Lung microvascular endothelial cell (primary cell): Measurements from ENCODE around the gene ALG3. TPM values are rescaled to one million over a fixed set of nuclear protein-coding genes. Genes with fewer than 3 reads are reported as not detected.

Experiments used
- DNase-seq, 2 donors: peaks; one replicate each; pipeline versions ENCODE4 v3.0.0 to v3.0.0-alpha.2; 2010; ENCODE audit warnings: low read depth in 2 of 2
- total RNA-seq: library from RNA; depleted of rRNA; stranded (reverse); fragments of >200 nt; gene quantifications from 2 replicates; pipeline ENCODE4 v1.2.1, GENCODE V29; 2014

ALG3 gene
- total RNA-seq, 1 donor from 2014 or later, result 20.4 TPM

DNA sequence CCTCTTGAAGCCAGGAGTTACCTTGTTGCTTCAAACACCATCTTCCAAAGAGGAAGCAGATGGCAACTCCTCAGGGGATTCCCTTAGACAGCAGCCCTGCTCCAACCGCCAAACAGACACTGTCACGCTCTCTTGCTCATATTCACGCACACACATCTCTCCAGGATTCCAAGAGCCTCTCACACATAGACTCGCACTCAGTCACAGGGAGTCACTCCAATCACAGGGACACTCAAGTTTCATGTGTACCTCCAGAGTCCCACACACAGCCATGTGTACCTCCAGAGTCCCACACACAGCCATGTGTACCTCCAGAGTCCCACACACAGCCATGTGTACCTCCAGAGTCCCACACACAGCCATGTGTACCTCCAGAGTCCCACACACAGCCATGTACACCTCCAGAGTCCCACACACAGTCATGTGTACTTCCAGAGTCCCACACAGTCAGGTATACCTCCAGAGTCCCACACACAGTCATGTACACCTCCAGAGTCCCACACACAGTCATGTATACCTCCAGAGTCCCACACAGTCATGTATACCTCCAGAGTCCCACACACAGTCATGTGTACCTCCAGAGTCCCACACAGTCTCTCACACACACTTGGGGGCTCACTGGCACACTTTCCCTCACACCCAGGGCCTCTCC is 13.3 kb downstream of the ALG3 start:
- no peak for DNase-seq

DNA sequence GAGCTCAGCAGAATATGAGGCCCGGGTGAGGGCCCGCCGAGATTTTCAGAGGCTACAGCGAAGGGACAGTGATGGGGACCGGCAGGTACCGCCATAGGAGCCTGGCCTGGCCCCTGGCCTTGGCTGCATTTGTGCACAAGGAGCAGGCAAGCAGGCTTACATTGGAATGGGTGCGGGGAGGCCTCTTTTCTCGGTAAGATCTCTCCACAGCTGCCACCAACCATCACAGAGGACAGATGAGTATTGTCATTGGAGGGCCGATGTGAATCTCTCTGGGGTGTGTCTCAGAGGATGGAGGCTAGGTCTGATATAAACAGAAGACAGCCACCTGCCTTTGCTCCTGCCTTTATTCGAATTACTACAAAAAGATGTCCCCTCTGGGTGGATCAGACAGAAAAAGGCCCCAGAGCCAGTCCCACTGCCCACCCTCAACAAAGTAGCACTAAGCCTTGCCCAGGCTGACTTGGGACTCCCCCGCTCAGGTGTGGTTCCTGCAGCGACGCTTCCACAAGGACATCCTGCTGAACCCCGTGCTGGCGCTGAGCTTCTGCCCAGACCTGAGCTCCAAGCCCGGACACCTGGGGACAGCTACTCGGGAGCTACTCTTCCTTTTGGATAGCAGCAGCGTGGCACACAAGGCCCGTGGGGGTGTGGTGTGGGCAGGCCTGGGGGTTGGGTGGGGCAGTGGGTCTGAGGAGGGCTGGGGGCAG is 13.9 kb downstream of the ALG3 start:
- DNase-seq, result no peak

DNA sequence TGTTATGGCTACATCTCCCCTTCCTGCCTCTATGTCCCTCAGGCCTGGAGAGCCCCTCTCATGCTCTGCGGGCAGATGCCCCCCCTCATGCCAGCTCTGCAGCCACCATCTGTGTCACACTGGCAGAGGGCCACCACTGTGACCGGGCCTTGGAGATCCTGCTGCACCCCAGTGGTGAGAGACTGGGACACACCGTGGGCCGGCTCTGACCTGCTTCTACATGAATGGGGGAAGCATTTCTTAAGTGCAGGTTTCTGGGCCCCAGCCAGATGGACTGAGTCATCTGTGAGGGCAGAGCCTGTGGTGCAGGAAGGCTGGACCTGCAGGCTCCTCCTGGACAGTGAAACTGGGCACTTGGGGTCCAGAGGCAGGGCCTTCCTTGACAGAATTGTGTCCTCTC is 14.5 kb downstream of the ALG3 start:
- peak in 1 of 2 donors; percentile 76 for DNase-seq

GRCh38 chr3:184233127-184233843 is 15.5 kb downstream of the ALG3 start:
- no peak for DNase-seq

GRCh38 chr3:184231671-184232070 is 17.1 kb downstream of the ALG3 start:
- DNase-seq, result no peak

- no peak for DNase-seq
Measured at GRCh38 chr3:184230603-184231528, 17.9 kb downstream of the ALG3 start.

DNA sequence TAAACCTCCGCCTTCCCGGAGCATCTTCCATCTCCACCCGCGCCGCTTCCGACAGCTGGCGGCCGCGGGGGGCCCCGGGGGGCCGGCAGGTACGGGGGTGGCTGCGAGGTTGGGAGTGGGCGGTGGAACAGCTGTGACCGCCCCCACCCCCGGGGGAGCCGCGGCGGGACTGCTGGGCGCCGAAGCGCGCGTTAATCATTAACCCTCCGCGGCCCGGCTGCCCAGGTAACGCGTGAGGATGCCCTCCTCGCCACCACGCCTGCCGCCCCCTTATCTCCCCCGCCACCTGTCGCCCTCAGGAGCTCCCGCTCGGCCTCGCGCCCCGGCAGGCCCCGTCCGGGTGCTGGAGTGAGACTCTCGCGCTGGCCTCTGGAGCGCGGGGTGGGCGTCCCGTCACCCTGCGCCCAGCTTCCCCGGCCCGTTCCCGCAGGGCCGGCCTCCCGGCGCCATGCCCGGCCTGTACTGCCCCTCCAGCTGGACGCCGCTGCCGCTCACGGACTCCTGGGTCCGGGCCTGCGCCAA is 18.6 kb downstream of the ALG3 start:
- DNase-seq, result no peak

- DNase-seq, result peak; percentile 40 to 74
Measured at GRCh38 chr3:184229394-184230080, 19.2 kb downstream of the ALG3 start, which contains the start of gene VWA5B2. VWA5B2 (plus strand) TSS chr3:184229585; CDS start chr3:184230529, 944 bp downstream.

GRCh38 chr3:184228376-184229137 is 20.2 kb downstream of the ALG3 start:
- DNase-seq, result no peak

DNA sequence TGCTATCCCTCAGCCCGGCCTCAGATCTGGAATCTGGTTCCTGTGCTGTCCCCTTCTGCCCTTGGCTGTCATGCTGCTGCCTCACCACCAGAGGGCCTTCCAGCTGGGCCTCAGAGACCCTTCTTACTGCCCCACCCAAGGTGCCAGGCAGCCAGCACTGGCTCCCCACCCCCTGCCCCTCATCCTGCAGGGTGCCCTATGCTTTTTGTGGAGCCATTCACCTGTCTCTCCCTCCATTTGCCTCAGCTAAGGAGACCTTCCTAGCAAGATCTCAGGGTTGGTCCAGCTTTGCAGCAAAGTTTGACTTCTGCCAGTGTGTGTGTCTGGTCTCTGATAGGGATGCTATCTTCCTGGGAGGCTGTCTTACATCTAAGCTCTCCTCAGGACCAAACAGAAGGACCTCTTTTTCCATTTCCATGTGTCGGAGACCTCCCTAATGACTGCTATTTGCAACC is 21.3 kb downstream of the ALG3 start:
- peak; percentile 28 to 53 for DNase-seq

- DNase-seq, result no peak
Measured at GRCh38 chr3:184223946-184224345, 24.8 kb downstream of the ALG3 start.

- DNase-seq, result no peak
Measured at GRCh38 chr3:184222521-184222920, 26.2 kb downstream of the ALG3 start.

- DNase-seq, result no peak
Measured at GRCh38 chr3:184218814-184219213, 29.9 kb downstream of the ALG3 start.

DNA sequence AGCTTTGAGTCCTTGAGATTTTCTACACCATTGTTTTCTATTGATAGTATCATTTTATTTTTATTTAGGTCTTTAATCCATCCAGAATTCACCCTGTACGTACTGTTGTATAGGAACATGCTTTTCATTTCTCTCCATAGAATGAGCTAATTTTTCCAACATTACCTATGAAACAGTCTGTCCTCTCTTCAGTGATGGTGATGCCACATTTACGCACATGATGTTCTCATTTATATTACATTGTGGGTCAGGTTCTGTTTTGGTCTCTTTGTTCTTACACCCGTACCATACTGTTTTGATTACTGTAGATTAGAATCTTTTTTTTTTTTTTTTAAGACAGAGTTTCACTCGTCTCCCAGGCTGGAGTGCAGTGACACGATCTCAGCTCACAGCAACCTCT is 37.0 kb downstream of the ALG3 start:
- no peak for DNase-seq

DNA sequence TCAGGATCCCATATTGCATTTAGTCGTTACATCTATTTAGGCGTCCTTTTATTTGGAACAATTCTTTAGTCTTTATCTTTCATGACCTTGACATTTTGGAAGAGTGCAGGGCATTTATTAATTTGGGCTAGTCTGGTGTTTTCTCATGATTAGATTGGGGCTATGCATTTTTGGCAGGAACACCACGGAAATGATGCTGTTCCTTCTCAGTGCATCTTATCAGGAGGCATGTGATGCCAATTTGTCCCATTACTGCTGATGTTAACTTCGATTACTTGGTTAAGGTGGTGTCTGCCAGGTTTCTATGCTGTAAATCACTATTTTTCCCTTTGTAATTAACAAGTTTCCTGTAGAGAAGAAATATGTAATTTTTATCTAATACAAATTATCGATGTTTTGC is 37.5 kb downstream of the ALG3 start:
- DNase-seq, result no peak

DNA sequence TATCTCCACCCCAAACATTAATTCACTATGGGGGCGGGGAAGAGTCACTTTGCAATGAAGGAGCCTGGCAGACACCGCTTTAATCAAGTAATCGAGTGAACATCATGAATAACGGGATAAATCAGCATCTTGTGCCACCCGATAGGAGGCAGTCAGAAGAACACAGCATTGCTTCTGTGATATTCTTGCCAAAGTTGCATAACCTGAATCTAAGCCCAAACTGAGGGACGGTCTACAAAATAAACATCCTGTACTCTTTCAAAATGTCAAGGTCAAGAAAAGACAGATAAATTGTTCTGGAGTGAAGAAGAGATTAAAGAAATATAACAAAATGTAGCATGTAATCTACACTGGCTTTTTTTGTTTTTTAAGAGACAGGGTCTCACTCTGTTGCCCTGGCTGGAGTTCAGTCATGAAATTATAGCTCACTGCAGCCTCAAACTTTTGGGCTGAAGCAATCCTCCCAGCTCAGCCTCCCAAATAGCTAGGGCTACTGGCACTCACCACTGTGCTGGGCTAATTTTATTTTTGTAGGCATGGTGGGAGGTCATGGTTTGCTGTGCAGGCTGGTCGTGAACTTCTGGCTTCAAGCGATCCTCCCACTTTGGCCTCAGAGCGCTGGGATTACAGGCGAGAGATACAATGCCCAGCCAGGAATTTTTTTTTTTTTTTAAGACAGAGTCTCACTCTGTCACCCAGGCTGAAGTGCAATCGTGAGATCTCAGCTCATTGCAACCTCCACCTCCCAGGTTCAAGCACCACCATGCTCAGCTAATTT is 39.4 kb downstream of the ALG3 start:
- DNase-seq, result no peak

DNA sequence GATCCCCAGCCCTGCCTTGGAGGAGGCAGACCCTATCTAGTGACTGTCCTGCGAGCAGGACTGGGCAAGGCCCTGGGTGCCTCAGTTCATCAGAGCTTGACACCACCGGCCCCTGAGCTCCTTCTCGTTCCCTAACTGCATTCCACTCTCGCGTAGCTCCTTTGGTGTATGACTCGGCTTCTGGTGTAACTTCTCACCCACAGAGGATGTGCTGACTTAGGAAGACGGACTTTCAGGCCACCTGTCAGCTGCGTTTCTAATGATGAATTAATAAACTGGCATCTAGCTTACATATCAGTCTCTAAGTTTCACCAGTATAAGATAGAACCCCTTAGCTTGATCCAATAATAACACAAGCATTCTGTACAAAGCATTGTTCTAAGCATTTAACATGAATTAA is 45.2 kb downstream of the ALG3 start:
- DNase-seq, result no peak

DNA sequence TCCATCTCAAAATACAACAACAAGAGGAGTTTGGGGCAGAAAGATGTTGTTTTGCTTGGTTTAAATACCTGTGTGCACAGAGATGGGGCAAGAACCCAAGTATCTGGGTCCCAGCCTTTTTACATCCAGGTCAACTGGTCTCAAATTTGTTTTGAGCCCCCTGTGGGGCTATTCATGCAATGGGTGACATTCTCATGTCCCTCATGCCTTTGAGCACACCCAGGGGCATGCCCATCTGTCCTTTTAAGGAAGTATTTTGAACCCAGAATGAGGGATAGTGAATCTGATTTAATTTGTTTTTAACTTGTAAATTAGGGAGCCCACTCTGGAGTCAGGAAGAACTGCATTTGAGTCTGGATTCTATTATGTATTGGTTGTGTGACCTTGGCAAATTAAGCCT is 47.9 kb downstream of the ALG3 start:
- no peak for DNase-seq

- no peak for DNase-seq
Measured at GRCh38 chr3:184198509-184198908, 50.3 kb downstream of the ALG3 start.
